NK-92 treated with Interleukin-12 subunit alpha and Interleukin-12 subunit beta, amount 100 ng/mL, for 24 hours (cell line): ENCODE data around the gene RPL18A.
"Not testable (repeated sequence)": the region's sequence is repeated elsewhere in the genome, so short reads cannot be mapped to it uniquely, and the experiment has no call there.

Experiments
- DNase-seq: peaks from one replicate; lab custom pipeline; 2025; lab: John Stamatoyannopoulos, UW

RPL18A gene

GRCh38 chr19:17866964-17867486 is 7.3 kb downstream of the RPL18A start:
- no peak for DNase-seq

- no peak for DNase-seq
Observed at GRCh38 chr19:17868669-17869068, 9.0 kb downstream of the RPL18A start.

- no peak for DNase-seq
Observed at GRCh38 chr19:17869114-17869608, 9.5 kb downstream of the RPL18A start.

- DNase-seq = no peak
Observed at GRCh38 chr19:17871032-17871877, 11.5 kb downstream of the RPL18A start.

DNA sequence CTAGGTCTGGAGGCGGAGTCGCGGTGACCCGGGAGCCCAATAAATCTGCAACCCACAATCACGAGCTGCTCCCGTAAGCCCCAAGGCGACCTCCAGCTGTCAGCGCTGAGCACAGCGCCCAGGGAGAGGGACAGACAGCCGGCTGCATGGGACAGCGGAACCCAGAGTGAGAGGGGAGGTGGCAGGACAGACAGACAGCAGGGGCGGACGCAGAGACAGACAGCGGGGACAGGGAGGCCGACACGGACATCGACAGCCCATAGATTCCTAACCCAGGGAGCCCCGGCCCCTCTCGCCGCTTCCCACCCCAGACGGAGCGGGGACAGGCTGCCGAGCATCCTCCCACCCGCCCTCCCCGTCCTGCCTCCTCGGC is 12.2 kb downstream of the RPL18A start, which contains the start of gene SLC5A5:
Gene SLC5A5 (plus strand): TSS at position 68 of the 373 bp plus-strand sequence. CDS start 375 bp downstream, outside the sequence.
- DNase-seq = no peak

DNA sequence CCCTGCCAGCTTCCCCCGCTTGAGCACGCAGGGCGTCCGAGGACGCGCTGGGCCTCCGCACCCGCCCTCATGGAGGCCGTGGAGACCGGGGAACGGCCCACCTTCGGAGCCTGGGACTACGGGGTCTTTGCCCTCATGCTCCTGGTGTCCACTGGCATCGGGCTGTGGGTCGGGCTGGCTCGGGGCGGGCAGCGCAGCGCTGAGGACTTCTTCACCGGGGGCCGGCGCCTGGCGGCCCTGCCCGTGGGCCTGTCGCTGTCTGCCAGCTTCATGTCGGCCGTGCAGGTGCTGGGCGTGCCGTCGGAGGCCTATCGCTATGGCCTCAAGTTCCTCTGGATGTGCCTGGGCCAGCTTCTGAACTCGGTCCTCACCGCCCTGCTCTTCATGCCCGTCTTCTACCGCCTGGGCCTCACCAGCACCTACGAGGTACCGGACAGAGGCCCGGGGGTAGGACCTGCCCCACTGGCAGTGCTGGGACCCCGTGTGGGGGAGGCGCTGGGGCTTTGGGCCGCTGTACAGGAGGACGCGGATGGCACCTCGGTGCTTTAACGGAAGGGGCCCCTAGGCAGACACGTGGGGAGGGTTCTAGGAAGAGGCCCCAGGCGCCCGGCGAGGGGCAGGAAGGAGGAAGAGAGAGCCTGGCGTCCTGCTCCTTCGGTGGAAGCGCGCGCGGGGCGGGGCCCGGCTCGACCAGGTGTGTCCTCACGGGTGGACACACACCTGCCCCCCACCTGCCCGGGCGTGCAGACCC is 12.7 kb downstream of the RPL18A start:
- DNase-seq = no peak

- DNase-seq = no peak
Observed at GRCh38 chr19:17873786-17874757, 14.4 kb downstream of the RPL18A start.

DNA sequence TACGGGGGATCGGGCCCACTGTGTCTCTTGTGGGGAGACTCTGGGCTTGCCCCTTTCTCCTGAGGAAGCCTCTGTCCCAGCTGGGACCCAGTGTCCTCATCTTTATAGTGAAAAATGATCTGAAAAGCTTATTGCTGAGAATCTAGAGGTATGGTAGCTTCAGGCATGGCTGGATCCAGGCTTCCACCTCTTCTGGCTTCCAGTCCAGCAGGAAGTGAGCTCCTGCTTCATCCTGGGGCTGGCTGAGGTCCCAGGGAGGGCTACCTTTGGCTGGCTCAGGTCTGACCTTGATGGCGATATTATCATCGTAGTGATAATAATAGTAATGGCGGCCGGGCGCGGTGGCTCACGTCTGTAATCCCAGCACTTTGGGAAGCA is 15.0 kb downstream of the RPL18A start:
- no peak for DNase-seq

- DNase-seq = no peak
Observed at GRCh38 chr19:17877696-17878095, 18.0 kb downstream of the RPL18A start.

DNA sequence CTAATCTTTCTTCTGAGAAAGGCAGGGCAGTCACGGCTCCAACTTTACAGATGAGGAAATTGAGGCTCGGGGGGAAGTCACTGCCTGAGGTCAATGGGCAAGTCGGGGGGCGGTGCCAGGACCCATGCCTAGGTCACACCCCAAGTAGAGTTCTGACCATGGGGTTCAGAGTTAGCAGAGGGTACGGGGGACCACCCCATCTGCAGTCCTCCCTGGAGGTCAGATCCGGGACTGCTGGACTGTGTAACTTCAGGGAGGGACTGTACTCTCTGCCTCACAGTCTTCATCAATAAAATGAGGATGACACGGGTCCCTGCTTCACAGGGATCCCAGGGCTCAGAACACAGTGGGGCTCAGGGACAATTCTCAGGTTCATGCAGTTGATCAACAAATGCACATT is 19.8 kb downstream of the RPL18A start:
- DNase-seq = no peak

DNA sequence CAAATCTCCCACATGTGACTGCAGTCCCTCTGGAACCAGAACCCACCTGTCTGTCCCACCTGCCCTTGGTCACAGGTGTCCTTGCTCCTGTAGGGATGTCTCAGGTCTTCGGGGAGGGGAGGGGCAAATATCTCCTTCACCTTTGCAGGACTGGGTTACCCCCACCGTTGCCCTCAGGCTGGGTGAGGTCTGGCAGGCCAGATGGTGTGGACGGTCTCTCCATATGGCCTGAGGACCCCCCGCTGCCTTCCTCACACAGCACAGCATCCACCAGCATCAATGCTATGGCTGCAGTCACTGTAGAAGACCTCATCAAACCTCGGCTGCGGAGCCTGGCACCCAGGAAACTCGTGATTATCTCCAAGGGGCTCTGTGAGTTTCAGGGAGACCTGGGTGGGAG is 22.0 kb downstream of the RPL18A start:
- DNase-seq = no peak

DNA sequence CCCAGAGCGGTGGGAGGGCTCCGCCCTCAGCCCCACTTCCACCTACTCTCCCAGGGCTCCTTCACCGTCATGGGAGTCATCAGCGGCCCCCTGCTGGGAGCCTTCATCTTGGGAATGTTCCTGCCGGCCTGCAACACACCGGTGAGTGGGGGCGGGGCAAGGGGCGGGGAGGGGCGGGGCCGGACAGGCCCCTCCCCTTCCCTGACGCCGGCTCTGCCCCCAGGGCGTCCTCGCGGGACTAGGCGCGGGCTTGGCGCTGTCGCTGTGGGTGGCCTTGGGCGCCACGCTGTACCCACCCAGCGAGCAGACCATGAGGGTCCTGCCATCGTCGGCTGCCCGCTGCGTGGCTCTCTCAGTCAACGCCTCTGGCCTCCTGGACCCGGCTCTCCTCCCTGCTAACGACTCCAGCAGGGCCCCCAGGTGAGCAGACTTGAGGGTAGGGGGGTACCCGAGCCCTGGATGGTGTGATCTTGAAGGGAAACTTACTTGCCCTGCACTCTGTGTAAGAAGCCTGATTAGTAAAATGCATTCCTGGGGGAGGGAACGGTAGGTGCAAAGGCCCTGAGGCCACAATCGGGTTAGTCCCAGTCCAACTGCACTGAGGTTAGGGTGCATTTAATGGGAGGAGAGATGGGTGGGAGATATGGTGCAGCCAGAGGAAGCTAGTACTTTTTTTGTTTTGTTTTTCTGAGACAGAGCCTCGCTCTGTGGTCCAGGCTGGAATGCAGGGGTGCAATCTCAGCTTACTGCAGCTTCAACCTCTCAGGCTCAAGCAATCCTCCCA is 24.1 kb downstream of the RPL18A start:
- DNase-seq = no peak

DNA sequence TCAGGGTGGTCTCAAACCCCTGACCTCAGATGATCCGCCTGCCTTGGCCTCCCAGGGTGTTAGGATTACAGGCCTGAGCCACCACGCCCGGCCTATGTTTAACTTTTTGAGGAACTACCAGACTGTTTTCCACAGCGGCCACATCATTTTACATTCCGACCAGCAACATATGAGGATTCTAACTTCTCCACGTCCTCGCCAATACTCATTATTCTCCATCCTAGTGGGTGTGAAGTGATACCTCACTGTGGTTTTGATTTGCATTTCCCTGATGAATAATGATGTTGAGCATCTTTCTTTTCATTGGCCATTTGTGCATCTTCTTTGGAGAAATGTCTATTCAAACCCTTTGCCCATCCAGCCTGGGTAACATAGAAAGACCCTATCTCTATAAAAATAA is 26.8 kb downstream of the RPL18A start:
- DNase-seq = no peak

GRCh38 chr19:17887221-17887620 is 27.5 kb downstream of the RPL18A start:
- DNase-seq = not testable (repeated sequence)

GRCh38 chr19:17888260-17888659 is 28.6 kb downstream of the RPL18A start:
- DNase-seq = no peak

DNA sequence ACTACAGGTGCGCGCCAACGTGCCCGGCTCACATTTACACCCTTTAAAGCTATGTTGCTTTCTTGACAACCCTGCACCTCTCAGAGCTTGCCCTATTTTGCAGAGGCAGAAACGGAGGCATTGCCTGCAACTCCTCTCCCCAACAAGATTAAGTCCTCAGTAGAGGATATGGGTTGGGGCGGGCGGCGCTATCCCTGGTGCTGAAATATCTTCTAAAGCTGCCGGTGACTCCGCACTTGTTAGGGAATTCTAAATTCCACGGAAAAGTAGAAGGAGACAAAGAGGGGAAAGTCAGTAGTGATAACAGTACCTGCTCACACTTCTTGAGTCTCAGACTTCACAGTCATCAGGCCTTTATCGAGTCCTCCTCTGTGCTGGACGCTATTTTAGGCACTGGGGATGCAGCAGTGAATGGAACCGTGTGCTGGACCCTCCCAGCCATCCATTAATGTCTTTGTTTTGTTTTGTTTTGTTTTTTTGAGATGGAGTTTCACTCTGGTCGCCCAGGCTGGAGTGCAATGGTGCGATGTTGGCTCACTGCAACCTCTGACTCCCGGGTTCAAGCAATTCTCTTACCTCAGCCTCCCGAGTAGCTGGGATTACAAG is 30.0 kb downstream of the RPL18A start:
- DNase-seq = no peak

DNA sequence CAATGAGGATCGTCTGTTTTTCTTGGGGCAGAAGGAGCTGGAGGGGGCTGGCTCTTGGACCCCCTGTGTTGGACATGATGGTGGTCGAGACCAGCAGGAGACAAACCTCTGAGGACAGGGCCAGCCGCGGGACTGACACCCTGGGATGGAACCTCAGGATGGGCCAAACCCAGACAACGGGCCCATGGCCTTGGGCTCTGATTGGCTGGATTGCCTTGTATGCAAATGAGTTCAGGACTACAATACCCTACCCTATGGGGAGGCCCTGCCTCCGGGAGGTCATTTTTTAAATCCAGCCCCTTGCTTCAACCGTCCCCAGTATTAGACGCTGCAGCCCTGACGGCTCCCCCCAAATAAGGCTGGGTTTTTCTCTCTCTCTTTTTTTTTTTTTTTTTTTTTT is 34.1 kb downstream of the RPL18A start:
- no peak for DNase-seq

DNA sequence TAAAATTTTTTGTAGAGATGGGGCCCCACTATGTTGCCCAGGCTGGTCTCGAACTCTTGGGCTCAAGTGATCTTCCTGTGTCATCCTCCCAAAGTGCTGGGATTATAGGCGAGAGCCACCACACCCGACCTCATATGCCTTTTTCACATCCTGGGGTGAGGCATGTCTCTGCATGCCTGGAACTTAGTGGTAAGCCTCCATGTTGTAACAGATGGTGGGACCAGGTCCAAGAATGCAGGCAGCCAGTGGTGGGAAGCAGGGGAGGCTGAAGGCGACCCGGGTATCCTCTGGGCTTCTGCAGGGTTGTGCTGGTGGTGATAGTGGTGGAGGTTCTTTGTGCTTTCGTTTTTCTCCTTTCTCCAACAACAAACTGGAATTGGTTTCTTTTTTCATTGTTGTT is 43.0 kb downstream of the RPL18A start:
- no peak for DNase-seq

GRCh38 chr19:17908244-17908643 is 48.5 kb downstream of the RPL18A start:
- DNase-seq = no peak

DNA sequence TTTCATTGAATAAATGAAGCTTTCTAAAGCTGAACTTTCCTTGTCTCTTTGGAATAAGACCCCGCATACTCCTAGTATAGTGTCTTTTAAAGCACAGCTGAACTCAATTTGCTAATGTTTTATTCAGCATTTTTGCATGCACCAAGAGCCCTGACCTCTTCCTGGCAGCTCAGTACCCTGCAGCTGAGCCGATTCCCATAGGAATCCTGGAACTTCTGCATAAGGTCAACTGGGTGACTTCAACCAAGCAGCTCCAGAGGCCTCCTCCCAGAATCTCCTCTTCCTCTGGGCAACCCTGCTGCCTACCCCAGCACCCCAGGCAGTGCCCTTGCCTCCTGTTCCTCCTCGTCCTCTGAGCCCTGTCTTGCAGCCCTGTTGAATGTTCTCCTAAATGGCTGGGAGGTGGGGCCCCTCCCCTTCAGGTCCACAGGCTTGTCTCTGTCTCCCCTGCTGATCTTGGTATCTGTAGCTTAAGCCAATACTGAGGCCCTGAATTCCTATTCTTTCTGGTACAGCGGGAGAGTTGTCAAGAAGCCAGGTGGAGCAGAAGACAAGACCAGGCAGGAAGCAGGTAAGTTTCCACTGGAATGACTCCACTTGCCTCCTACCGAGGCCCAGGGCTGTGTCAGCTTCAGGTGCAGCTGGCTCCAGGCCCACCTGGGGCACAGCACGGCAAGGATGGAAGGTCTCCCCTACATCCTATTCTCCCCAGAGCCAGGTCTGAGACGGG is 49.5 kb downstream of the RPL18A start:
- DNase-seq = no peak
